Spleen (tissue), 11 donors: ENCODE measurements around the gene AVP. TPM values are rescaled to one million over a fixed set of nuclear protein-coding genes. Genes with fewer than 3 reads are reported as not detected.

Source experiments
- DNase-seq: peaks from one replicate; pipeline ENCODE4 v3.0.0-alpha.2; 2020
- H3K27ac ChIP-seq, 8 donors: fragments of 200-600 bp; sonication (generic) in 7 of 8; 1 replicate in 4 of 8; 2 replicates in 4 of 8; pipeline versions ENCODE4 v1.5.0 to v1.8.0; 2016 to 2021; ENCODE audit warnings: inconsistent platforms in 4 of 8, mild to moderate bottlenecking in 4 of 8, moderate library complexity in 1 of 8
- H3K27me3 ChIP-seq, 7 donors: fragments of 200-600 bp; sonication (generic) in 6 of 7; replicated peaks in 1 of 7; 1 replicate in 4 of 7; 2 replicates in 3 of 7; pipeline versions ENCODE4 v1.5.0 to v1.8.0; 2016 to 2021; ENCODE audit warnings: inconsistent platforms in 3 of 7, mild to moderate bottlenecking in 1 of 7
- H3K36me3 ChIP-seq, 6 donors: fragments of 200-600 bp; sonication (generic) in 5 of 6; 1 replicate in 4 of 6; 2 replicates in 2 of 6; pipeline versions ENCODE4 v1.5.0 to v1.8.0; 2016 to 2021; ENCODE audit warnings: inconsistent platforms in 2 of 6
- H3K4me1 ChIP-seq, 6 donors: fragments of 200-600 bp; sonication (generic) in 5 of 6; 1 replicate in 3 of 6; 2 replicates in 3 of 6; pipeline versions ENCODE4 v1.5.0 to v1.8.0; 2016 to 2021; ENCODE audit warnings: inconsistent platforms in 3 of 6
- H3K4me3 ChIP-seq, 8 donors: fragments of 200-600 bp; sonication (generic) in 7 of 8; 1 replicate in 4 of 8; 2 replicates in 4 of 8; pipeline versions ENCODE4 v1.5.0 to v1.8.0; 2016 to 2021; ENCODE audit warnings: inconsistent platforms in 4 of 8, mild to moderate bottlenecking in 4 of 8, moderate library complexity in 2 of 8
- H3K9me3 ChIP-seq, 8 donors: fragments of 200-600 bp; sonication (generic) in 7 of 8; 1 replicate in 4 of 8; 2 replicates in 4 of 8; pipeline versions ENCODE4 v1.5.0 to v1.8.0; 2016 to 2021; ENCODE audit warnings: inconsistent platforms in 4 of 8
- POLR2A ChIP-seq, 3 donors: fragments of 450-650 bp; IDR thresholded peaks; one replicate each; pipeline ENCODE4 v1.5.1; 2017; ENCODE audit warnings: antibody characterized with exemption in 3 of 3, mild to moderate bottlenecking in 1 of 3
- POLR2AphosphoS5 ChIP-seq, 3 donors: sonication (generic); formaldehyde crosslinking; IDR thresholded peaks; one replicate each; pipeline ENCODE4 v1.5.1; 2017; ENCODE audit warnings: antibody characterized with exemption in 3 of 3
- WGBS, 5 donors: extraction: QIAGEN DNeasy Blood & Tissue Kit in 3 of 5; methylation state at CpG; one replicate each; pipeline versions ENCODE4 v1.1.5 to v1.1.7; 2013 to 2018; 5-methylcytosine and 5-hydroxymethylcytosine counted together
- intact Hi-C: fragments of 100-400 bp; cut with DNase I; formaldehyde crosslinking; loops from one replicate; pipeline ENCODE4 v1.15.0; 2023; ENCODE audit warnings: low total_unique reads
- polyA plus RNA-seq, 3 donors: library from polyadenylated mRNA; stranded (reverse); fragments of 200-250 nt; gene quantifications; one replicate each; pipeline ENCODE4 v1.2.1, GENCODE V29; 2013
- total RNA-seq, 7 donors: library from RNA; depleted of rRNA in 3 of 7; stranded (reverse); fragments of >200 nt in 3 of 7; fragmentation: NEBNext Ultra II Directional in 4 of 7; extraction: Animal tissue kit (Norgen Biotek cat#: 25700) in 4 of 7; gene quantifications; one replicate each; pipeline versions ENCODE4 v1.1.0 to v1.2.1, GENCODE V29; 2016 to 2021
- TF ChIP-seq, protein P1 (sequence below), 11 experiments: fragments of 200-600 bp in 7 of 11; fragments of 450-650 bp in 4 of 11; sonication (generic) in 4 of 11; IDR thresholded peaks in 8 of 11; conservative IDR thresholded peaks in 3 of 11; 1 replicate in 7 of 11; 2 replicates in 4 of 11; pipeline versions ENCODE4 v1.4.0 to v1.8.0; 2016 to 2021; ENCODE audit warnings: antibody characterized with exemption in 11 of 11, inconsistent platforms in 4 of 11, mild to moderate bottlenecking in 1 of 11
- donor health status: healthy with polysubstance abuse.
- donor health status: DM: no; HTN: no; CAD: no; lungs with moderate emphysema.
- donor health status: DM: no; HTN: no; CAD: no.
- donor health status: Bipolar disorder and iron deficiency.
- donor health status: healthy.
- donor health status: DM: no; HTN: no; CAD: no.
- donor health status: DM: yes; HTN: yes; CAD: no.

Gene AVP
- total and polyA plus RNA-seq, 10 donors: 2.2 TPM; not detected in 9

DNA sequence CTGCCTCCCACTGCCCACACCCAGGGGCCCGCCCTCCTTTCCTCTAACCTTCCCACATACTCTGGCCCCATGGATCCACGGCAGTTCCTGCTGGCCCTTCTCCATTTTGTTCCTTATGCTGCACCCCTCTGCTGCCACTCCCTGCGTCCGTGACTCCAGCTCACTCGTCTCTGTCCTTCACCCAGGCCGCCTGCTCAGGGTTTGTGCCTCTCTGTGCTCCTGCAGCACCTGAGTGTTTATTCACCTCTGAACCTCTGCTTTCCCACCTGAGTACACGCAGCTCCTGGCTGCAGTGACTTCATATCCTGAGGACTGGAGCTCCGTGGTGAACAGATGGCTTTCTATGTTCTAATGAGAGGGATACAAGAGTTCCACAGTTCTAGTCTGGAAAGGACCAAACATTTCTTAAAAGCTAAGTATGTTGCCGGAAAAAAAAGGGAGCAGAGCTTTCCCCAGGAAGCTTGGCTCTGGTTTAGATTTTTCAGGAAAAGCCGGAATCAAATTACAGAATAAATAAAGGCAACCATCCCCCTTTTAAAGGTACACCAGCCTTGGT lies 42.6 kb downstream of the AVP start:
- Histone ChIP-seq H3K9me3 (no peaks in the 10 kb centered on the region), H3K27me3 (no peaks in the 10 kb centered on the region), H3K27ac (peak overlapping the region in 5 of 8 donors; percentile 9 to 59 (median 43)), H3K36me3 (peaks cover 0 to 47% (median 34%) of the 10 kb centered on the region in 6 donors), H3K4me1 (peaks cover 3 to 22% (median 15%) of the 10 kb centered on the region in 6 donors), H3K4me3 (no peak overlapping the region)
- 72 to 80% (median 74%) methylated on average over 10 of the region's 10 CpGs for WGBS, 5 donors
- DNase-seq: peak; percentile 46
- TF ChIP-seq POLR2AphosphoS5 (IDR thresholded peaks at IDR 0.05) (peak in 1 of 3 donors; percentile 5), POLR2A (IDR thresholded peaks at IDR 0.05) (no peak)
- intact Hi-C loops: no loop called here

DNA sequence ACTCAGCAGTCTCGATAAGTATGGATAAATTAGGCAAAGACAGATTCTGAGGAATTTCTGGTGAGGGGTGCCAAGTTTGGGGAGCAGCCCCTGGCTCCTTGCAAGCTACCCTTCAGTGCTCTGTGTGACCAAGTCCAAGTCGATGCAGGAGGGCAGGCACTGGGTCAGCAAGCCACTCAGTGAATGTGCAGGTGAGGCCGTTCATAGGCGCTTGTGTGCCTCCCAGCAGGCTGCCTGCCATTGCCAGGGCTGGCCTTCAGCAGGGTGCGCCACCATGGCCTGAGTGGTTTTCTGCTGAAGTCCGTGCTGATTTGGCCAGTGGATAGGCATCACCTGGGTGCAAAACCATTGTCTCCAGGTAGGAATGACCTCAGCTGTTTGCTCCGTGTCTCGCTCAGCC lies 44.4 kb downstream of the AVP start:
- H3K27ac ChIP-seq: no peak overlapping the region
- TF ChIP-seq POLR2A (IDR thresholded peaks at IDR 0.05): no peak
- TF ChIP-seq POLR2AphosphoS5 (IDR thresholded peaks at IDR 0.05): peak in 1 of 3 donors; percentile 34
- DNase-seq: peak; percentile 62
- 90 to 97% (median 95%) methylated on average over 8 of the region's 8 CpGs for WGBS, 5 donors
- H3K36me3 ChIP-seq: peaks cover 0 to 66% (median 53%) of the 10 kb centered on the region in 6 donors
- no peaks in the 10 kb centered on the region for H3K9me3 ChIP-seq
- intact Hi-C loops: no loop called here
- no peaks in the 10 kb centered on the region for H3K27me3 ChIP-seq
- H3K4me3 ChIP-seq: no peak overlapping the region
- peaks cover 0 to 11% (median 5%) of the 10 kb centered on the region in 6 donors for H3K4me1 ChIP-seq

DNA sequence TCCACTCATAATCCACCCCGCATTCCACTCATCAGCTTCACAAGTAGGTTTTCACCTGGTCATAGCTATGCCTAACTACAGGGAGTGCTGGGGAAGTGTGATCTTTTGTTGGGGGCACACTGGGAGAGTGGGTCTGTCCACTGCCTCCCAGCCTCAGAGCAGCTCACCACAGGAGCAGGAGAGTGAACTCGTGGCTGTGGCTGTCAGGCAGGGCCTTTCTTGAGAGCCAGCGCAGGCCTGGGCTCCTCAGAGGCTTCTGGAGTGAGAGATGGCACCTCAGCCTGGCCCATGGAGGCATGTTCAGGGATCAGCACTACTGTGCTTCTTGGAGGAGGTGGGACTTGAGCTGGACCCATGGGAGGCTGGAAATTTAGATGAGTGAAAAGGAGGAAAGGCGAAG lies 45.1 kb downstream of the AVP start:
- intact Hi-C loops: no loop called here
- H3K9me3 ChIP-seq: no peaks in the 10 kb centered on the region
- peaks cover 0 to 9% (median 0%) of the 10 kb centered on the region in 6 donors for H3K4me1 ChIP-seq
- peak; percentile 70 for DNase-seq
- no peak for TF ChIP-seq POLR2AphosphoS5 (IDR thresholded peaks at IDR 0.05)
- 78 to 95% (median 92%) methylated on average over 4 of the region's 4 CpGs for WGBS, 5 donors
- H3K27ac ChIP-seq: no peak overlapping the region
- H3K4me3 ChIP-seq: no peak overlapping the region
- no peaks in the 10 kb centered on the region for H3K27me3 ChIP-seq
- peaks cover 0 to 72% (median 56%) of the 10 kb centered on the region in 6 donors for H3K36me3 ChIP-seq

DNA sequence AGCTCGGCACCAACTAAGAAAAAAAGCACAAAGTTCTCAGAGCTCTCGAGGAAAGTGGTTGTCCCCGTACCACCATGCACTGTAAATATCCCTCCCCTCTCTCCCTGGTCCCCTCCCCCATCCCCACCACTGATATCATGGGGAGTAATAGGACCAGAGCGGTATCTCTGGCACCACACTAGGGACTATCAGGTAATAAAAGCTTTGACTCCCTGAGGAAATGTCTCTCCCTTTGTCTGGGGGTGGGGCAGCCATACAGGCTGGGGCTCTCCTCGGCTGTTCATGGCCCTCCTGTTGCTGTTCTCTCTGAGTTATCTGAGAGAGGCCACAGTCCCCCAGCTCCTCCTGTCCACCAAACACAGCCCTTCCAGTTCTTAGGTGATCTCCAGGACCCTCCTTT lies 46.1 kb downstream of the AVP start:
- no peak overlapping the region for H3K4me3 ChIP-seq
- TF ChIP-seq, protein P1, sequence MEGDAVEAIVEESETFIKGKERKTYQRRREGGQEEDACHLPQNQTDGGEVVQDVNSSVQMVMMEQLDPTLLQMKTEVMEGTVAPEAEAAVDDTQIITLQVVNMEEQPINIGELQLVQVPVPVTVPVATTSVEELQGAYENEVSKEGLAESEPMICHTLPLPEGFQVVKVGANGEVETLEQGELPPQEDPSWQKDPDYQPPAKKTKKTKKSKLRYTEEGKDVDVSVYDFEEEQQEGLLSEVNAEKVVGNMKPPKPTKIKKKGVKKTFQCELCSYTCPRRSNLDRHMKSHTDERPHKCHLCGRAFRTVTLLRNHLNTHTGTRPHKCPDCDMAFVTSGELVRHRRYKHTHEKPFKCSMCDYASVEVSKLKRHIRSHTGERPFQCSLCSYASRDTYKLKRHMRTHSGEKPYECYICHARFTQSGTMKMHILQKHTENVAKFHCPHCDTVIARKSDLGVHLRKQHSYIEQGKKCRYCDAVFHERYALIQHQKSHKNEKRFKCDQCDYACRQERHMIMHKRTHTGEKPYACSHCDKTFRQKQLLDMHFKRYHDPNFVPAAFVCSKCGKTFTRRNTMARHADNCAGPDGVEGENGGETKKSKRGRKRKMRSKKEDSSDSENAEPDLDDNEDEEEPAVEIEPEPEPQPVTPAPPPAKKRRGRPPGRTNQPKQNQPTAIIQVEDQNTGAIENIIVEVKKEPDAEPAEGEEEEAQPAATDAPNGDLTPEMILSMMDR (IDR thresholded peaks at IDR 0.05 in 8 of 11, conservative IDR thresholded peaks at IDR 0.05 in 3 of 11): no peak
- TF ChIP-seq POLR2AphosphoS5 (IDR thresholded peaks at IDR 0.05): no peak
- TF ChIP-seq POLR2A (IDR thresholded peaks at IDR 0.05): no peak
- H3K4me1 ChIP-seq: peaks cover 0 to 9% (median 0%) of the 10 kb centered on the region in 6 donors
- DNase-seq: peak; percentile 20
- intact Hi-C loops: no loop called here
- no peak overlapping the region for H3K27ac ChIP-seq
- WGBS, 5 donors: 88 to 94% (median 91%) methylated on average over 5 of the region's 5 CpGs
- H3K9me3 ChIP-seq: no peaks in the 10 kb centered on the region
- no peaks in the 10 kb centered on the region for H3K27me3 ChIP-seq
- H3K36me3 ChIP-seq: peaks cover 0 to 82% (median 58%) of the 10 kb centered on the region in 6 donors

DNA sequence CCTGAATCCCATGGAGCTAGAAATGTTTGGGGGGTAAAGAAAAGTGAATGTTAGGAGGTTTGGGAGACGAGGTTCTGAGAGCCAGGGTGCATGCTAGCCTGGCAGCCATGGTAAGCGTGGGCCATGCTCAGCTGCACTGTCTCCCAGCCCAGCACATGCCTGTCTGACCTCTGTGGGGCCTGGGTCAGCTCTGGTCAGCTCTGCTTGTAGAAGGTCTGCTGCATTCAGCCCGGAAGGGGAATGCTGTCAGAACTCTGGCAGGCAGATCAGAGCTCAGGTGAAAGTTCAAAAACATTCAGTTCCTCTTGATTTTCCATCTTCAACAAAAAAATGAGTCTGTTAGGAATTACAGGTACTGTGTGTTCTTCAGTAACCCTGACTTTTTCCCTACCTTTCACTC lies 46.9 kb downstream of the AVP start:
- Histone ChIP-seq H3K9me3 (no peaks in the 10 kb centered on the region), H3K4me3 (no peak overlapping the region), H3K27me3 (no peaks in the 10 kb centered on the region), H3K4me1 (peaks cover 0 to 9% (median 0%) of the 10 kb centered on the region in 6 donors), H3K36me3 (peaks cover 0 to 90% (median 58%) of the 10 kb centered on the region in 6 donors), H3K27ac (no peak overlapping the region)
- TF ChIP-seq, protein P1 (IDR thresholded peaks at IDR 0.05 in 8 of 11, conservative IDR thresholded peaks at IDR 0.05 in 3 of 11): no peak
- TF ChIP-seq POLR2AphosphoS5 (IDR thresholded peaks at IDR 0.05) (no peak), POLR2A (IDR thresholded peaks at IDR 0.05) (no peak)
- intact Hi-C loops: no loop called here
- 90 to 96% (median 94%) methylated on average over 3 of the region's 3 CpGs for WGBS, 5 donors
- peak; percentile 62 for DNase-seq
